ENCODE measurements around the gene C15orf39.
"Not testable (repeated sequence)": the region's sequence is repeated elsewhere in the genome, so short reads cannot be mapped to it uniquely, and the experiment has no call there.

Gene C15orf39

GRCh38 chr15:75201616-75202250 is at the start of gene C15orf39:
Gene C15orf39 (plus strand): TSS chr15:75201882. CDS start chr15:75206049, 4,167 bp downstream.
- peak; percentile 37 to 43 for DNase-seq (ENCODE audit: low read depth in 2 of 2)

GRCh38 chr15:75152382-75153079 is 49.2 kb upstream of the C15orf39 start:
- no peak for DNase-seq (ENCODE audit: low read depth in 2 of 2)

- DNase-seq (ENCODE audit: low read depth in 2 of 2): no peak
These were observed 48.6 kb upstream of the C15orf39 start for GRCh38 chr15:75153087-75153486.

GRCh38 chr15:75153565-75154276 is 48.0 kb upstream of the C15orf39 start:
- DNase-seq (ENCODE audit: low read depth in 2 of 2): no peak

- no peak for DNase-seq (ENCODE audit: low read depth in 2 of 2)
These were observed 47.1 kb upstream of the C15orf39 start for GRCh38 chr15:75154461-75155062.

GRCh38 chr15:75156326-75157215 is 45.1 kb upstream of the C15orf39 start:
- DNase-seq (ENCODE audit: low read depth in 2 of 2): no peak

GRCh38 chr15:75158402-75158801 is 43.3 kb upstream of the C15orf39 start:
- DNase-seq (ENCODE audit: low read depth in 2 of 2): no peak

- no peak for DNase-seq (ENCODE audit: low read depth in 2 of 2)
These were observed 42.4 kb upstream of the C15orf39 start for GRCh38 chr15:75159244-75159643.

- no peak for DNase-seq (ENCODE audit: low read depth in 2 of 2)
These were observed 40.4 kb upstream of the C15orf39 start for GRCh38 chr15:75161106-75161916.

GRCh38 chr15:75161917-75162414 is 39.7 kb upstream of the C15orf39 start:
- no peak for DNase-seq (ENCODE audit: low read depth in 2 of 2)

- DNase-seq (ENCODE audit: low read depth in 2 of 2): no peak
These were observed 38.5 kb upstream of the C15orf39 start for GRCh38 chr15:75163150-75163564.

GRCh38 chr15:75164625-75165350 is 36.9 kb upstream of the C15orf39 start:
- no peak for DNase-seq (ENCODE audit: low read depth in 2 of 2)

- not testable (repeated sequence) for DNase-seq (ENCODE audit: low read depth in 2 of 2)
These were observed 35.1 kb upstream of the C15orf39 start for GRCh38 chr15:75166489-75167063.

- no peak for DNase-seq (ENCODE audit: low read depth in 2 of 2)
These were observed 33.9 kb upstream of the C15orf39 start for GRCh38 chr15:75167588-75168350.

- no peak for DNase-seq (ENCODE audit: low read depth in 2 of 2)
These were observed 33.3 kb upstream of the C15orf39 start for GRCh38 chr15:75168374-75168773.

GRCh38 chr15:75170203-75170602 is 31.5 kb upstream of the C15orf39 start:
- DNase-seq (ENCODE audit: low read depth in 2 of 2): no peak

GRCh38 chr15:75170711-75171341 is 30.9 kb upstream of the C15orf39 start:
- DNase-seq (ENCODE audit: low read depth in 2 of 2): no peak

GRCh38 chr15:75171408-75171807 is 30.3 kb upstream of the C15orf39 start:
- DNase-seq (ENCODE audit: low read depth in 2 of 2): peak; percentile 22 to 24
